H9 (cell line): ENCODE data around the gene ST6GALNAC5. TPM values are rescaled to one million over a fixed set of nuclear protein-coding genes. Genes with fewer than 3 reads are reported as not detected.

ENCODE experiments used
- DNase-seq: peaks from one replicate; pipeline ENCODE4 v3.0.0-alpha.2; 2017
- H2AFZ ChIP-seq: one replicate; pipeline ENCODE4 v1.6.1; 2013; ENCODE audit warnings: mild to moderate bottlenecking, low read length, control low read depth, moderate library complexity
- H2AK5ac ChIP-seq: 2 replicates; pipeline ENCODE4 v1.6.1; 2013; ENCODE audit warnings: low read length, control low read depth, mixed read lengths; ENCODE audit not compliant: insufficient read length
- H2BK120ac ChIP-seq: one replicate; pipeline ENCODE4 v1.6.1; 2013; ENCODE audit warnings: low read depth, mild to moderate bottlenecking, low read length, control low read depth, inconsistent platforms; ENCODE audit not compliant: poor library complexity, severe bottlenecking
- H2BK12ac ChIP-seq: 2 replicates; pipeline ENCODE4 v1.6.1; 2013; ENCODE audit warnings: low read length, control low read depth, mixed read lengths, low read depth; ENCODE audit not compliant: insufficient read length
- H2BK15ac ChIP-seq: 2 replicates; pipeline ENCODE4 v1.6.1; 2013; ENCODE audit warnings: low read depth, low read length, control low read depth
- H2BK20ac ChIP-seq: one replicate; pipeline ENCODE4 v1.6.1; 2013; ENCODE audit warnings: low read depth, mild to moderate bottlenecking, low read length, control low read depth, inconsistent platforms; ENCODE audit not compliant: poor library complexity, severe bottlenecking
- H2BK5ac ChIP-seq: 2 replicates; pipeline ENCODE4 v1.6.1; 2013; ENCODE audit warnings: low read length, control low read depth, mixed read lengths; ENCODE audit not compliant: insufficient read length
- H3K14ac ChIP-seq: 2 replicates; pipeline ENCODE4 v1.6.1; 2013; ENCODE audit warnings: low read length, control low read depth; ENCODE audit not compliant: insufficient read depth
- H3K18ac ChIP-seq: 2 replicates; pipeline ENCODE4 v1.6.1; 2013; ENCODE audit warnings: low read depth, mild to moderate bottlenecking, mixed read lengths, low read length, control low read depth; ENCODE audit not compliant: insufficient read length
- H3K23ac ChIP-seq: 2 replicates; pipeline ENCODE4 v1.6.1; 2013; ENCODE audit warnings: low read length, control low read depth, mixed read lengths, low read depth; ENCODE audit not compliant: insufficient read length
- H3K23me2 ChIP-seq: 2 replicates; pipeline ENCODE4 v1.6.1; 2013; ENCODE audit warnings: low read depth, mild to moderate bottlenecking, mixed read lengths, low read length, control low read depth; ENCODE audit not compliant: insufficient read length, poor library complexity, severe bottlenecking
- H3K27ac ChIP-seq: 2 replicates; pipeline ENCODE4 v1.5.1; 2013; ENCODE audit warnings: low read length, control low read depth, mixed read lengths, low read depth; ENCODE audit not compliant: insufficient read length
- H3K27me3 ChIP-seq: 2 replicates; pipeline ENCODE4 v1.6.1; 2013; ENCODE audit warnings: low read length, control low read depth, inconsistent platforms; ENCODE audit not compliant: insufficient read depth
- H3K4ac ChIP-seq: 2 replicates; pipeline ENCODE4 v1.6.1; 2013; ENCODE audit warnings: low read depth, mild to moderate bottlenecking, control low read depth, inconsistent platforms, low read length, moderate library complexity
- H3K4me1 ChIP-seq: 2 replicates; pipeline ENCODE4 v1.6.1; 2013; ENCODE audit warnings: low read length, control low read depth, inconsistent platforms; ENCODE audit not compliant: insufficient read depth
- H3K4me2 ChIP-seq: 2 replicates; pipeline ENCODE4 v1.6.1; 2013; ENCODE audit warnings: low read length, control low read depth, mixed read lengths; ENCODE audit not compliant: insufficient read length, insufficient read depth
- H3K56ac ChIP-seq: 2 replicates; pipeline ENCODE4 v1.6.1; 2013; ENCODE audit warnings: low read depth, mild to moderate bottlenecking, mixed read lengths, low read length, control low read depth; ENCODE audit not compliant: insufficient read length
- H3K79me1 ChIP-seq: 2 replicates; pipeline ENCODE4 v1.6.1; 2013; ENCODE audit warnings: low read depth, mild to moderate bottlenecking, moderate library complexity, low read length, control low read depth, inconsistent platforms; ENCODE audit not compliant: insufficient read depth, poor library complexity, severe bottlenecking
- H3K79me2 ChIP-seq: 2 replicates; pipeline ENCODE4 v1.6.1; 2013; ENCODE audit warnings: low read length, control low read depth, inconsistent platforms; ENCODE audit not compliant: insufficient read depth
- H3K9ac ChIP-seq: 2 replicates; pipeline ENCODE4 v1.6.1; 2013; ENCODE audit warnings: low read length, control low read depth, mixed read lengths; ENCODE audit not compliant: insufficient read length; ENCODE audit errors: extremely low read depth
- H3K9me3 ChIP-seq: one replicate; pipeline ENCODE4 v1.6.1; 2013; ENCODE audit warnings: low read depth, low read length, inconsistent platforms; ENCODE audit not compliant: control insufficient read depth
- H3T11ph ChIP-seq: one replicate; pipeline ENCODE4 v1.6.1; 2013; ENCODE audit warnings: mild to moderate bottlenecking, low read length, control low read depth, inconsistent platforms
- H4K20me1 ChIP-seq: one replicate; pipeline ENCODE4 v1.6.1; 2013; ENCODE audit not compliant: control insufficient read depth, insufficient read length, insufficient read depth
- H4K5ac ChIP-seq: 2 replicates; pipeline ENCODE4 v1.6.1; 2013; ENCODE audit warnings: low read depth, mild to moderate bottlenecking, mixed read lengths, low read length, control low read depth; ENCODE audit not compliant: insufficient read length
- H4K8ac ChIP-seq: replicated peaks from 2 replicates; pipeline ENCODE4 v1.6.1; 2013; ENCODE audit warnings: low read length, control low read depth, mixed read lengths, low read depth; ENCODE audit not compliant: insufficient read length
- H4K91ac ChIP-seq: 2 replicates; pipeline ENCODE4 v1.6.1; 2013; ENCODE audit warnings: low read depth, mild to moderate bottlenecking, moderate library complexity, mixed read lengths, low read length, control low read depth; ENCODE audit not compliant: insufficient read length
- H3K27ac Mint-ChIP-seq, 3 experiments: 2 replicates in 2 of 3; 3 replicates in 1 of 3; pipeline ENCODE4 v1.8.0; 2020 to 2021; ENCODE audit warnings: mixed read lengths in 3 of 3, mild to moderate bottlenecking in 1 of 3, moderate library complexity in 1 of 3
- H3K27me3 Mint-ChIP-seq: 2 replicates; pipeline ENCODE4 v1.8.0; 2021; ENCODE audit warnings: low read depth, mild to moderate bottlenecking, moderate library complexity, mixed read lengths
- H3K36me3 Mint-ChIP-seq, 3 experiments: 2 replicates in 2 of 3; 3 replicates in 1 of 3; pipeline ENCODE4 v1.8.0; 2020 to 2021; ENCODE audit warnings: low read depth in 3 of 3, mixed read lengths in 3 of 3; ENCODE audit not compliant: insufficient read depth in 1 of 3
- H3K4me1 Mint-ChIP-seq, 2 experiments: 2 replicates each; pipeline ENCODE4 v1.8.0; 2020; ENCODE audit warnings: mixed read lengths in 2 of 2
- H3K4me3 Mint-ChIP-seq, 2 experiments: 2 replicates in 1 of 2; 3 replicates in 1 of 2; pipeline ENCODE4 v1.8.0; 2020 to 2021; ENCODE audit warnings: mild to moderate bottlenecking in 2 of 2, mixed read lengths in 2 of 2, moderate library complexity in 1 of 2
- H3K9me3 Mint-ChIP-seq, 2 experiments: 2 replicates in 1 of 2; 3 replicates in 1 of 2; pipeline ENCODE4 v1.8.0; 2020; ENCODE audit warnings: mild to moderate bottlenecking in 2 of 2, mixed read lengths in 2 of 2, moderate library complexity in 1 of 2
- WGBS: extraction: QIAGEN DNeasy Blood & Tissue Kit; methylation state at CpG from one replicate; pipeline ENCODE4 v1.1.7; 2013; ENCODE audit warnings: missing lambda C conversion rate, low lambda C conversion rate, mixed read lengths; ENCODE audit not compliant: insufficient read length; ENCODE audit errors: extremely low coverage; 5-methylcytosine and 5-hydroxymethylcytosine counted together
- total RNA-seq: library from RNA; stranded (reverse); gene quantifications from 2 replicates; pipeline ENCODE4 v1.2.1, GENCODE V29; 2021
- TF ChIP-seq, protein P1 (sequence below): fragments of 200-600 bp; sonication (generic); conservative IDR thresholded peaks from 3 replicates; pipeline ENCODE4 v1.8.0; 2021; ENCODE audit warnings: antibody characterized with exemption, mild to moderate bottlenecking

ST6GALNAC5 gene
- total RNA-seq, 1 experiment from 2014 or later = 3.3 TPM

GRCh38 chr1:77030401-77031105, 163.3 kb downstream of the ST6GALNAC5 start:
- Mint-ChIP-seq H3K36me3 (no peaks in the 10 kb centered on the region), H3K27me3 (peaks cover 2% of the 10 kb centered on the region; the same call in 1 of the 2 replicates), H3K4me3 (no peak overlapping the region), H3K27ac (no peak overlapping the region; a peak in 1 of 7 replicates), H3K9me3 (no peaks in the 10 kb centered on the region), H3K4me1 (peaks cover 30 to 40% of the 10 kb centered on the region in 2 experiments)
- Histone ChIP-seq H2BK5ac (no peak overlapping the region), H4K5ac (no peak overlapping the region), H3K18ac (no peak overlapping the region), H3K23ac (no peak overlapping the region), H3K79me1 (no peaks in the 10 kb centered on the region), H3K4ac (no peak overlapping the region), H3K9me3 (no peaks in the 10 kb centered on the region), H4K20me1 (no peaks in the 10 kb centered on the region), H3K27ac (no peak overlapping the region), H3K14ac (no peak overlapping the region), H2BK15ac (no peak overlapping the region), H3T11ph (no peak overlapping the region), H3K9ac (no peak overlapping the region), H2BK120ac (no peak overlapping the region), H3K79me2 (no peaks in the 10 kb centered on the region), H2AK5ac (no peak overlapping the region), H2BK20ac (no peak overlapping the region), H3K27me3 (no peaks in the 10 kb centered on the region), H3K23me2 (no peaks in the 10 kb centered on the region), H2BK12ac (no peak overlapping the region), H3K56ac (no peak overlapping the region), H3K4me1 (peaks cover 2% of the 10 kb centered on the region; the same call in 1 of the 2 replicates), H4K91ac (no peak overlapping the region), H3K4me2 (no peak overlapping the region), H4K8ac (no peak overlapping the region), H2AFZ (no peak overlapping the region)
- TF ChIP-seq, protein P1, sequence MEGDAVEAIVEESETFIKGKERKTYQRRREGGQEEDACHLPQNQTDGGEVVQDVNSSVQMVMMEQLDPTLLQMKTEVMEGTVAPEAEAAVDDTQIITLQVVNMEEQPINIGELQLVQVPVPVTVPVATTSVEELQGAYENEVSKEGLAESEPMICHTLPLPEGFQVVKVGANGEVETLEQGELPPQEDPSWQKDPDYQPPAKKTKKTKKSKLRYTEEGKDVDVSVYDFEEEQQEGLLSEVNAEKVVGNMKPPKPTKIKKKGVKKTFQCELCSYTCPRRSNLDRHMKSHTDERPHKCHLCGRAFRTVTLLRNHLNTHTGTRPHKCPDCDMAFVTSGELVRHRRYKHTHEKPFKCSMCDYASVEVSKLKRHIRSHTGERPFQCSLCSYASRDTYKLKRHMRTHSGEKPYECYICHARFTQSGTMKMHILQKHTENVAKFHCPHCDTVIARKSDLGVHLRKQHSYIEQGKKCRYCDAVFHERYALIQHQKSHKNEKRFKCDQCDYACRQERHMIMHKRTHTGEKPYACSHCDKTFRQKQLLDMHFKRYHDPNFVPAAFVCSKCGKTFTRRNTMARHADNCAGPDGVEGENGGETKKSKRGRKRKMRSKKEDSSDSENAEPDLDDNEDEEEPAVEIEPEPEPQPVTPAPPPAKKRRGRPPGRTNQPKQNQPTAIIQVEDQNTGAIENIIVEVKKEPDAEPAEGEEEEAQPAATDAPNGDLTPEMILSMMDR = no peak
- DNase-seq = no peak
- WGBS = no CpG with 5 or more reads among the region's 5 CpGs
